EL (cell line): ENCODE measurements around the gene PHOX2A.

Experiments used
- DNase-seq: peaks from one replicate; pipeline ENCODE4 v3.0.0-alpha.2; 2016

Gene PHOX2A

DNA sequence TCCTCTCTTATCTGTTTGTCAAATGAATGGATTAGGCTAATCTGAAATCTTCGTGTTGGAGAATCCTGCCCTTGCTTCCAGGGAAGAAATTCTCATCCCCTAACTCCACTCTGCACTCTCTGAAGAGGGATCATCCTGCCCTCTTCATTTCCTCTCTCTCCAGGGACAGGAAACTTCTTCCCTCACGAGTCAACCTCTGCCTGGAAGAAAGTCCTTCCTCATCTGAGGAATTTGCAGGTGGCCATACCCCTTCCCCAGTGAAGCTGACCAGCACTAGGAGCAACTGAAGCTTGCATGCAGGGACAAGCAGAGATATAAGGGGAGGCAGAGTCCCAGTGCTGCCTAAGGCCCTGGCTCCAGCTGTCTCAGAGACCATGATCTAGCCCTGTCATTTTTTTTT lies 3.6 kb upstream of the PHOX2A start:
- DNase-seq = no peak

DNA sequence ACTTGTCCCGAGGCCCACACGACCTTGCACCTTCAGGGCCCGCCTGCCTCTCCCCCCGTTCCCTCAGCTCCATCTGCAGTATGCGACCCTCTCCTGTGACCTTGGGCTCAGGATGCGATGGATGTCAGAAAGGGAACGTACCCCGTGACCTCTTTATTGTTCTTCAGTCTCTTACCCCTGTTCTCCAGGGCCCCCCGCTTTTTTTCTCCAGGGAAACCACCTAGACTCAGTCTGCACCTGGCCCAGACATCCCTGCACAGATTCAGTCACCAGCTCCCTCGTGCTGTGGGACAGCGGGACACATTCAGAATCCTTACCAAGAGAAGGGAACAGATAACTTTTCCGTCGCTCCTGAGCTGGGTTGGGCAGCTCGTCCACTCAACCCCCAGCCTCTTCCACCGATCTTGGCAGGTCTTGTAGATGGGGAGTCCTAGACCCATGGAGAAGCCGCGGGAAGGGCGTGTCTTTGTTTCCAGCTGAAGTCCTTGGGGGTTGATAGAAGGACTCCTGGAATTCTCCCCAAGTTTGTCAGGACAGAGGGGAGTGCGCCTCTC lies 1.4 kb upstream of the PHOX2A start:
- DNase-seq = no peak

DNA sequence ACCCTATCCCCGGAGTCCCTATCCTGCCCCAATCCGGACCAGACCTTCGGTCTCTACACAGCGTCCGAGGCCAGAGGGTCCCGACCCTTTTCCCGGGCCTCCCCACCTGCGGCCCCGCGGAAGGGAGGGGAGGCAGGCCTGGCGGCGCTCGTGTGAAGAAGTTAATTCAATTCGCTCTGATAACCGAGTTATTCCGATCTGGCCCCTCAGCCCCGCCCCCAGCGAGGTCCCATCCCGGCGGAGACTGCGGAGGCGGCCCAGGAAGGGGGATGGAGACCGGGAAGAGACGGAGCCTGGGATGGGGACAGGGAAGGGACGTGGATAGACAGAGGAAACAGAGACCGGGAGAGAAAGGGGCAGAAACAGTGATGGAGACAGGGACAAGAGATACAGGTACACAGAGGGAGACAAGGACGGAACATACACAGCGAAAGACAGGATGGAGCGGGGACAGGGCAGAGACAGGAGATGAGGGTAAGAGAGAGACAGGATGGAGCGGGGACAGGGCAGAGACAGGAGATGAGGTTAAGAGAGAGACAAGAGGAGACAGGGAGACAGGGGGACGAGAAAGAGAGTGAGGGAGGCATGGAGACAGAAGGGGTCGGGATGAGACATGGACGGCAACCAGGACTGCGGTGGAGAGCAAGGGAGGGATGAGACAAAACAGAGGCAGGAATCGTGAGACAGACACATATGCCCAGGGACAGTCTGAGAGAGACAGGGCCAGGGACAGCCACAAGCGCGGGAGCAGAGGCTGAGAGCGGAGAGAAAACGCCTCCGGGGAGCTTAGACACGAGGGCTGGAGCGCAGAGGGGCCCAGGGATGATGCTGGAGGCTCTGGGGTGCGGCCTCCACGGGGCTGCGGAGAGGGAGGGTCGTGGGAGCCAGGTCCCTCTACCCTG lies 636 bp upstream of the PHOX2A start:
- no peak for DNase-seq

DNA sequence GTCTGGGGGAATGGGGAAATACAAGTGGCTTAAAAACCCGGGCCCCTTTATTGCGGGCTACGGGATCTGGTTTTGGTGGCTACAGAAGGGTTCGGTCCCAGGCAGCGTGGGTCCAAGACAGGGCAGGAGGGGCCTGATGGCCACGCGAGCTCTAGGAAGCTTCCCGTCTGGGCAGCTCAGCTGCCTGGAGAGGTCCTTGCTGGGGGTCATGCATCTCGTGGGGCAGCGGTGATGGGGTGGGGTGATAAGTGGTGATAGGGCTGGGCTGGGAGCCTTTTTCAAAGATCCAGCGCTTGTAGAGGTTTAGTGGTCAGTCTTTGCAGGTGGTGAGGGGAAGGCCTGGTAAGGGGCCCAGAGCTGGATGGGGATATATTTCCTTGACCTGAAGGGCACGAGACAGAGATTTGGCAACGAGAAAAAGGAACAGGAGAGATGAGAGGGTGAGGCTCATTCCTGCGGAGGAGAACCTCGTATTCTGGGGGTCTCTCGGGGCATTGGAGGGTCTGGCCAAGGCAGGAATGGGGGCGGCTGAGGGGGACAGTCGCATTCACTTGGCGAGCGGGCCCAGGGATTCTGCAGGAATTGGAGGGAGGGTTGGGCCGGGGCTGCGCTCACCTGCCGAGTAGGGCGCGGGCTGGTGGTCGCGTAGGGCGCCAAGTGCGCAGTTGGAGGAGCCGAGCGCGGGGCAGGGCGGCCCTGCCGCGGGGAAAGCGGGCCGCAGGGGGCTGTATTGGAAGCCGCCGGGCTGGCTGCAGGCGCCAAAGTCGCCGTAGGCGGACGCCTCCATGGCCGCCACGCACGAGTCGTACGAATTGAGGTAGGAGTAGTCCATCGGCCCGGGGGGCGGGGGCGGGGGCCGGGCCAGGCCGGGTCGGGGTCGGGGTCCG lies 560 bp downstream of the PHOX2A start:
- no peak for DNase-seq

DNA sequence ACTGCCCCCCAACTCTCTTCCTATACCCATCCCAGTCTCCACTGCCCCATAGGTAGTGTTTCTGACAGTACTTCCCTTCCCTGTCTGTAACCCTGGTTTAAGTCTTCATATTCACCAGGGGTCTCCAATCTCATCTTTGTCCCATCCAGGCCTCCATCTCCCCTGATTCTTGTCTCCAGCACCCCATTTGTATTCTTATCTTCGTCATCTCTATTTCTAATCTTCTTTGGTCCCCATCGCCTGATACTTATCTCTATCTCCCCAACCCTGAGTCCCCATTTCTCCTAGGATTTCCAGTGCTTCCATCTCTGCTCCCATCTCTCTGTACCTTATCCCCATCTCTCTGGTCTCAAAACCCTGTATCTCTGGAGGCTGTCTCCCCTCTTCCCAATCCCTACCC lies 1.8 kb downstream of the PHOX2A start:
- DNase-seq = no peak

DNA sequence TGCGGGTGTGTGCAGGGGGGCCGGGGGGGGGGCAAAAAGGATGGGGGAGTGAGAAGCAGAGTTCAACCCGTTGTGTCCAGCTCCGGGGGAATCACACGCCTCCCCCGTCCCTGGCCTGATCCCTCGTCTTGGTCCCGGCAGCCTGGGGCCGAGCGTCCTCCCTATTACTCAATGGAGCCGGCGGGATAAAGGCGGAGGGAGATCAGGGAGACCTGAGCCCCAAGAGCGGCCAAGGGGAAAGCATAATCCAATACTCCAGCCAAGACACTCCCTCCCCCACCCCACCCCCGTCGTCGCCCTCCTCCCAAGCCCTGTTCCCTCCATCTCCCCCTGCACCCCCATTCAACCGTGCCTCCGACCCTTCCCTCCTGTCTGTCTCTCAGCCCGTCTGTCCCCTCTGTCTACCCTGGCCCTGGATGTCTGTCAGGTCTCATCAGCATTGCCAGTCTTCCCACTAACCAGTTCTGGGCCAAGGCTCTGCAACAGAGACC lies 2.6 kb downstream of the PHOX2A start:
- DNase-seq = no peak

DNA sequence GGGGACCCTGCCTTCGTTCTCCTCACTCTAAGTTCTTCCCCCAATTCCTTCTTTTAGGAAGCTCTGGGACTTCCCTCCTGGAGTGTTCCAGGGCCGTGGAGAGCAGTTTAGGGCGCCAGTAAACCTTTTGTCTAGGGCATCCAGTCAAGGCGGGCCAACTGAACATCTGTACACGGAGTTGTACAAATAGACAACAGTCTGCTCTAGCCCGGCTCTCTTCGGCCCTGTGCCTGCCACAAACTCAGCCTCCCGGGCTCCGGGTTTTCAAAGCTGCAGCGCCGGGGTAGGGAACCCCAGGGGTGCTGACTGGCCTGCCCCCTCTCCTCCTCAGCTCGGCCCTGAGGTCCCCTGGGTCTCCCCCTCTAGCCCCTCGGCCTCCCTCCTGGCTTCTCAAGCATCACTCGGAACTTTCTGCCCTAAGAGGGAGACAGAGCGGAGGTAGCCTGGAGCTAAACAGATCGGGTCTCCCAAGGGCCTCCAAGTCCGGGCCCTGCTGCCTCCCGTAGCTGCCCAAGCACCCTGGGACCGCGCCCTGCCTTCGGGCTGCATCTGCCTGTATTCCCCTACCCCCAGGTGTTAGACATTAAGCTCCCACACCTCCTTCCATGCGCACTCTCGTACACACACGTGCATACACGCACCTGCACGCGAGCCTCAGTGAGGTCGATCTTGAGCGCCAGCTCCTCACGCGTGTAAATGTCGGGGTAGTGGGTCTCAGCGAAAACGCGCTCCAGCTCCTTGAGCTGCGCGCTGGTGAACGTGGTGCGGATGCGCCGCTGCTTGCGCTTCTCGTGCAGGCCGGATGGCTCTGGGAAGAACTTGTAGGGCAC lies 3.3 kb downstream of the PHOX2A start:
- DNase-seq = no peak

DNA sequence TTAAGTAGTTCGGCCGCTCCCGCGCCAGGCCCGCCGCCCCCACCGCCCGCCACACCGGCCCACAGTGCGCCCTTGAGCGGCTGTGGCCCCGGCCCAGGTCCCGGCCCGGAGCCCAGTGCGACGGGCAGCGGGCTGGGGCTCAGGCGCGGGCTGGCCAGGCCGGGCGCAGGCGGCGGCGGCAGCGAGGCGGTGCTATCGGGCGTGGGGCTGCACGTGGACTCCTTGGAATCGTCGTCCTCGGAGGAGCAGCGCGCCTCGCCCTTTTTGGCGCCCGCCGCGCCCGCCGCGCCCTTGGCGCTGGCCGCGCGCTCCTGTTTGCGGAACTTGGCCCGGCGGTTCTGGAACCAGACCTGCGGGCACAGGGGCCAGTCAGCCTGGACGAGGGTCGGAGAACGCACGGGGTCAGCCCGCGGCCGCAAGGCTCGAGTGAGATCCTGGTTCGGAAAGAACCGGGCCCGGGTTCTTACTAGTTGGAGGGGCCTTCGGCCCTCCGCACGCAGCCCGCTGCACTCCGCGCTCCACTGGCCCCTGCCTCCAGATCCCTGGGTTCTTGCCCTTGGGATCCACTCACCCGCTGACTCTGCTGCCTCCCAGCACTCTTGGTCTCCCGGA lies 4.0 kb downstream of the PHOX2A start:
- DNase-seq = no peak

DNA sequence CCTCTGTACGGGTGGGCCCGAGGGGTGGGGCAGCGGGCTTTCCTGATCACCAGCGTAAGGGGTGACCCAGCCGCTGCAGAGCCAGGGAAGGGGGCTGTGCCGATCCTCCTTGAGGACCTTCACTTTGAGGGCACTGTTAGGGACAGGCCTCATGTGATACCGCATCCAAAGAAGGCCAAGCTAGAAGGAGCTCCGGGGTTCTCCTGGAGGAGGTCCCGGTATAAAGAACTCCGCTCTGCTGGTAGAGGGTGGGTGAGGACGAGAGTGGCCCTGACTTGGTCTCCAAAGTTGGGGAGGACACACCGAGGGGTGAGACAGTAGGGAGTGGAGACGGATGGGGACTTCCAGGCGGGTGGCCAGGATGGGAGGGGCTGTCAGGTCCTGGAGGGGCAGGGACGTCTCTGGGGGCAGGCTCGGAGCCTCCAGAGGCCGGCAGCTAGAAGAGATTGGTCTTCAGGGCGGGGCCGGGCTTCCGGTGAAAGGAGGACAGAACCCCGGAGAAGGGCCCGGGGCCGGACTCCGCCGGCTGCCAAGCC lies 4.6 kb downstream of the PHOX2A start:
- DNase-seq = peak; percentile 78

DNA sequence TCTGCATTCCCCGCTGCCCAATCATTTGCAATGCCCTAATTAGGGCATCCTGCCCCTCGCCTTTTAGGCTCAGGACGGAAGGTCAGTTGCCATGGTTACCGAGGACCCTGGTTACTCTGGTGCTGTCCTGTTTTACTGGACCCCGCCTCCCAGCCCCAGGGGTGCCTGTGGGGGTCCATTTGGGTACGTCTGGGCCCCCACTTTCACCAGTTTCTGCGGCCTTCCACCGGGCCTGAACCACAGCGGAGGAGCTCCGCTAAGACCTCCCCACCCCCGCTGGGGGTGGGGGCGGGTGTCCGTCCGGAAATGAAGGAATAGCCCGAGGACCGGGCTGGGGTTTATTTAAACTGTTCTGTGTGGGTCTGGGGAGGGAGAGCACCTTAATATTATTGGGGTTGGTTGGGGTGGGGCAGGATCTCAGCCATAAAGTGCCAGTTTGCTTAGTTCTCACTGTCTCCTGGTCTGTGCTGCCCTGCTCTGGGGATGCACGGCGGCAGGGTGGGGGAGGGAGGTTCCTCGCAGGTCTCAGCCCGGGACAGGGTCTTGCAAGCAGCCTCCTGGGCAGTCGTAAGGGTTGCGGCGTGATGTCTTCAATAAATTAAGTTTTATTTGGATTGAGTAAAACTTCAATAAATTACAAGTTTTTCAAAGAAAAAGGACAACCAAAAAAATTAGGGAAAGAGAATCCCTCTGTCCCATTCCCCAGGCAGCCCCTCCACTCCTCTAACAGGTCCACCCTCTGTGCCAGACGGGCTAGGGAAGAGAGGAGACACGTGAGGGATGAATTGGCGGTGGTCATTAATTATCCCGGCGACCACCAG lies 5.3 kb downstream of the PHOX2A start:
- no peak for DNase-seq

DNA sequence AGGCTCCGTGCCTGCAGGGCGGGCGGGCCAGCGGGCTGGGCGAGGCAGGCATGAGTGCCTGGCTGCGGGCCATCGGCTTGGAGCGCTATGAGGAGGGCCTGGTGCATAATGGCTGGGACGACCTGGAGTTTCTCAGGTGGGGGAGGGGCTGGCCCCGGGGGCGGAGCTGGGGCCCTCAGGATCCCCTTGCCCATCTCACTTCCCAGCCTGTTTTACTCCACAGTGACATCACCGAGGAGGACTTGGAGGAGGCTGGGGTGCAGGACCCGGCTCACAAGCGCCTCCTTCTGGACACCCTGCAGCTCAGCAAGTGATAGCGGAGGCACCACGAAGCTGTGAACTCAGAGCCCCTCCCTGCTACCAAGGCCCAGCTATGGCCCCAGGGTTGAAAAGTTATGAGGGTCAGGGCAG lies 5.9 kb downstream of the PHOX2A start:
- peak; percentile 60 for DNase-seq

DNA sequence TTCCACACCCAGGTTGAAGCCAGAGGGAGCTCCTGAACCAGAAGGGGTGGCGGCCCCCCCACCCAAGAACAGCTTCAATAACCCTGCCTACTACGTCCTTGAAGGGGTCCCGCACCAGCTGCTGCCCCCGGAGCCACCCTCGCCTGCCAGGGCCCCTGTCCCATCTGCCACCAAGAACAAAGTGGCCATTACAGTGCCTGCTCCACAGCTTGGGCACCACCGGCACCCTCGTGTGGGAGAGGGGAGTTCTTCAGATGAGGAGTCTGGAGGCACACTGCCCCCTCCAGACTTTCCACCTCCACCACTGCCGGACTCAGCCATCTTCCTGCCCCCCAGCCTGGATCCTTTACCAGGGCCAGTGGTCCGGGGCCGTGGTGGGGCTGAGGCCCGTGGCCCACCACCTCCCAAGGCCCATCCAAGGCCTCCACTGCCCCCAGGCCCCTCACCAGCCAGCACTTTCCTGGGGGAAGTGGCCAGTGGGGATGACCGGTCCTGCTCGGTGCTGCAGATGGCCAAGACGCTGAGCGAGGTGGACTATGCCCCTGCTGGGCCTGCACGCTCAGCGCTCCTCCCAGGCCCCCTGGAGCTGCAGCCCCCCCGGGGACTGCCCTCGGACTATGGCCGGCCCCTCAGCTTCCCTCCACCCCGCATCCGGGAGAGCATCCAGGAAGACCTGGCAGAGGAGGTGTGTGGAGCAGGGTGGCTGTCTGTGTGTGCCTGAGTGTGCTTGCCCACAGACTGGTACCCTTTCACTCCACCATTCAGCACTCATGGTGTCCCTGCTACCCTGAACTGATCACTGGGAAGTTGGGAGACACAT lies 6.7 kb downstream of the PHOX2A start:
- no peak for DNase-seq

DNA sequence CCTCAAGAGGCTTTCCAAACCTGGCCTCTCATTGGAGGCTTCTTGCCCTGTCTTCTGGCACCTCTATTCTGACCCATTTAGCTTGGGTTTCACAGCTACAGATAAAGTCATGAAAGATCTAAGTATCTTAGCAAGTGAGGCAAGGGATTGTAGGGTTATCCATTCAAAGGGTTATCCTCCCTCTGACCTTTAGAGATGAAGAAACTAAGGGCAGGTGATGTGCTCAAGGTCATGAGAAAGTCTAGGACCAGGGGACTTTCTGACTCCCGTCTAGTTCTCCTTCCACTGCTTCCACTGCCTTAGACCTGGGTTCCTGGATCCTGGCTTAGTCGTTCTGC lies 7.2 kb downstream of the PHOX2A start:
- DNase-seq = no peak

DNA sequence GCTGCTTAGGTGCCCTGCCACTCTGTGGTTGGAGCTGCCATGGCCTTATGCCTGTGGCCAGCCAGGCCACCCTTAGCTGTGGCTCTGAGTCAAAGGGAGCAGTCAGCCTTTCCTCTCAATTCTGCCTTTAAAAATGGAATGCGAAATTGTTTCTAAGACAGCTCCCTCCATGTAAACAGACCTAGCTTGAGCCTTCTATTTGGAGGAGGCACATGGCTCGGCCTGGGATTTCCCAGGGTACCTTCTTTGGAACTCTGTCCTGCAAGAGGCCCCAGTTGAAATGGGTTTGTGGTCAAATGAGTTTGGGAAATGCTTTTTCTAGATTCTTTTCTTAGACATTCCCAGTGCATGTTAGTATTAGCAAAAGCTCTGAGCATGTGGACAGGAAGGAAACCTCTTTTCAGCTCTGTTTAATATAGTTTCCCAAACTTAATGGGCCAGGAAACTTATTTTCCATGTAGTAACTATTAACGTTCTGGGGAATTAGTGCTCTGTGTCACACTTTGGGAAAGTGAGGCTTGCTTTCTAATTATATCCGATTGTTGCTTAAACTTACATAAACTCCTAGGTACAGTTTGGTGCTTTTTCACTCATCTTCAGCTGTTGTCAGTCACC lies 7.8 kb downstream of the PHOX2A start:
- no peak for DNase-seq

DNA sequence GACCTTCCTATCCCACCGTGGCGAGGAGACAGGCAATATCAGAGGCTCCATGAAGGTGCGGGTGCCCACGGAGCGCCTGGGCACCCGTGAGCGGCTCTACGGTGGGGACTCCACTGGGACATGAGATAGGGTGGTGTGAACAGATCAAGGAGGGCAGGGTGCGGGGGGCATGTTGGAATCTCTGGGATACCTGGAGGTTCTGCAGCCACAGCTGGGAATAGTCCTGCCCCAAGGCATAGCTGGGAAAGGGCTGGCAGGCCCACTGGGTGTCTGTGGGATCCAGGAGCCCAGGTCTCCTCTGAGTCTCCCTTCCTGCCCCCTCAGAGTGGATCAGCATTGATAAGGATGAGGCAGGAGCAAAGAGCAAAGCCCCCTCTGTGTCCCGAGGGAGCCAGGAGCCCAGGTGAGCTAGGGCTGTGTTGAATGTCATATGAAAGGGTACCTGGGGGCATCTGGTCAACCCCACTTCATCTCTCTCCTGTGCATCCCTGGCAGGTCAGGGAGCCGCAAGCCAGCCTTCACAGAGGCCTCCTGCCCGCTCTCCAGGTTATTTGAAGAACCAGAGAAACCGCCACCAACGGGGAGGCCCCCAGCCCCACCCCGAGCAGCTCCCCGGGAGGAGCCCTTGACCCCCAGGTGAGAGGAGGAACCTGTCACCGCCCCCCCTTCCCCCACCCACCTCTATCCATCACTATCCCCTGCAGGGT lies 8.5 kb downstream of the PHOX2A start:
- no peak for DNase-seq

DNA sequence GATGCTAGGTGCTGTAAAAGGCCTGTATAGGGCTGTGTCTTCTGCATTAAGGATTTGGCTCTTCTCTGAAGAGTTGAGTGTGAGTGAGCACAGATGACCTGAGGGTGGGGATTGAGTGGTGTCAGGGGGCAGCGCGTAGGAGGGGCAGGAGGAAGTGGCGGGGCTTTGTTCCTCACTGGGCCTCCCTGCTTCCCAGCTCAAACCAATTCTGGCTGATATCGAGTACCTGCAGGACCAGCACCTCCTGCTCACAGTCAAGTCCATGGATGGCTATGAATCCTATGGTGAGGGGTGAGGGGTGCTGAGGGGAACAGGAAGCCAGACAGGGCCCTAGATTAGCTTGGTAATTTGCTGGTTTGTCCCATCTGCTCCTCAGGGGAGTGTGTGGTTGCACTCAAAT lies 9.1 kb downstream of the PHOX2A start:
- no peak for DNase-seq

DNA sequence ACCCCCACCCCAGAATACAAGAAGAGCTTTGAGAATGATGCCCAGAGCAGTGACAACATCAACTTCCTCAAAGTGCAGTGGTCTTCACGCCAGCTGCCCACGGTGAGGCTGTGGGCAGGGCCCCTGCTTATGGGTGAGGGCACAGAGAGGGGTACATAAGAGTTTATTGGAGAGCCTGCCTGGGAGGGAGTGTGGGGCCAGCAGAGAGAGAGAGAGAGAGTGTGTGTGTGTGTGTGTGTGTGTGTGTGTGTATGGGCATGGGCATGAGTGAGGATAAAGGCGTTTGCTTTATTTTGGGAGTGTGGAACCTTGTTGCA lies 9.5 kb downstream of the PHOX2A start:
- no peak for DNase-seq

DNA sequence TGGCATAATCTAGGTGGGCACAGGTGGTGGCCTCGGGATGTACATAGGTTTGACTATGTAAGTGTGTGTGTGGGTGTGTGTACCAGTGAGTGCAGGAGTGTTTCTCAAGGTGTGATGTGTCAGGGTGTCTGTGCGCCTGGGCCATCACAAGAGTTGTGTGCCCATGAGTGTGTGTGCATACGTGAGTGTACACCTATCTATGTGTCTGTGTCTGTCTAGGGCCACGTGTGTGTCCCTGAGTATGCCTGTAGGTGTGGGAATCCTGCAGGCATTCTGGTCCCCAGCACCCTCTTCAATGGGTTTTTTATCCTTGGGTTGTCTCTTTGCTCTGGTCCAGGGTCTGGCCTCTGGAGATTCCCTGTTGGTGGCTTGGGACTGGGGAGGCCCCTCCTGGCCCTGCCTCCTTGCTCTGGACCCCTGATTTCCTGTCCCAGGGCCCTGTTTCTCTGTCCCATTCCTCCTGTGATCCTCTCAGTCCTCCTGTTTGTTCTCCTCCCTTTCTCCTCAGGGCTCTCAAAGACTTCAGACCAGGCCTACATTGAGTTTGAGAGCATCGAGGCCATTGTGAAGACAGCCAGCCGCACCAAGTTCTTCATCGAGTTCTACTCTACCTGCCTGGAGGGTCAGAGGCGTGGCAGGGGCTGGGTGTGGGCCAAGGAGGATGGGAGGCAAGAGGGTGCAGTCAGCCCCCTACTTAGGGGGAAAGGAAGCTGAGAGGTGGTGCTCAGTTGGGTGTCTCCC lies 10.0 kb downstream of the PHOX2A start:
- DNase-seq = no peak
